Urinary bladder (tissue), 4 donors: ENCODE results near the gene JARID2. TPM values are rescaled to one million over a fixed set of nuclear protein-coding genes. Genes with fewer than 3 reads are reported as not detected.
"Not testable (repeated sequence)": the region's sequence is repeated elsewhere in the genome, so short reads cannot be mapped to it uniquely, and the experiment has no call there.

Experiments
- DNase-seq: peaks from one replicate; pipeline ENCODE4 v3.0.0-alpha.2; 2015; ENCODE audit errors: extremely low spot score
- H3K27ac ChIP-seq: one replicate; pipeline ENCODE4 v1.5.1; 2013; ENCODE audit warnings: low read depth, mild to moderate bottlenecking, moderate library complexity
- H3K36me3 ChIP-seq: one replicate; pipeline ENCODE4 v1.6.1; 2013; ENCODE audit warnings: mild to moderate bottlenecking, moderate library complexity; ENCODE audit not compliant: insufficient read depth
- H3K4me1 ChIP-seq: one replicate; pipeline ENCODE4 v1.6.1; 2013; ENCODE audit warnings: mild to moderate bottlenecking, moderate library complexity; ENCODE audit not compliant: insufficient read depth
- H3K4me3 ChIP-seq: one replicate; pipeline ENCODE4 v1.5.1; 2013; ENCODE audit warnings: low read depth, low read length
- WGBS: extraction: QIAGEN DNeasy Blood & Tissue Kit; methylation state at CpG from one replicate; pipeline ENCODE4 v1.1.7; 2013; 5-methylcytosine and 5-hydroxymethylcytosine counted together
- polyA plus RNA-seq: library from polyadenylated mRNA; stranded (reverse); fragments of 200-250 nt; gene quantifications from one replicate; pipeline ENCODE4 v1.2.3, GENCODE V29; 2013
- total RNA-seq: library from RNA; depleted of rRNA; stranded (reverse); fragments of >200 nt; gene quantifications from one replicate; pipeline ENCODE4 v1.2.3, GENCODE V29; 2014
- donor health status: healthy with polysubstance abuse.
- donor health status: healthy.

Gene JARID2
- total and polyA plus RNA-seq, 2 donors = 5.5 to 11.9 TPM

GRCh38 chr6:15538106-15538505, 292.2 kb downstream of the JARID2 start:
- no peak for DNase-seq
- H3K4me3 ChIP-seq = no peak overlapping the region
- H3K4me1 ChIP-seq = no peaks in the 10 kb centered on the region
- no peaks in the 10 kb centered on the region for H3K36me3 ChIP-seq
- H3K27ac ChIP-seq = no peak overlapping the region
- WGBS = 96% methylated on average over 5 of the region's 5 CpGs

GRCh38 chr6:15538766-15539495, 293.1 kb downstream of the JARID2 start:
- Histone ChIP-seq H3K4me3 (no peak overlapping the region), H3K4me1 (no peaks in the 10 kb centered on the region), H3K27ac (no peak overlapping the region), H3K36me3 (no peaks in the 10 kb centered on the region)
- no peak for DNase-seq
- WGBS = 91% methylated on average over 9 of the region's 9 CpGs

- H3K36me3 ChIP-seq = no peaks in the 10 kb centered on the region
- H3K27ac ChIP-seq = no peak overlapping the region
- no peak for DNase-seq
- H3K4me1 ChIP-seq = no peaks in the 10 kb centered on the region
- WGBS = 96% methylated on average over 7 of the region's 7 CpGs
- no peak overlapping the region for H3K4me3 ChIP-seq
Measured at GRCh38 chr6:15539722-15540270, 293.9 kb downstream of the JARID2 start.

- H3K4me1 ChIP-seq, H3K4me3 ChIP-seq, H3K27ac ChIP-seq, DNase-seq, H3K36me3 ChIP-seq: not testable (repeated sequence)
- WGBS = 98% methylated on average over 5 of the region's 5 CpGs
Measured at GRCh38 chr6:15543332-15543917, 297.6 kb downstream of the JARID2 start.

GRCh38 chr6:15544321-15544900, 298.5 kb downstream of the JARID2 start:
- Histone ChIP-seq H3K4me3 (no peak overlapping the region), H3K36me3 (no peaks in the 10 kb centered on the region), H3K4me1 (no peaks in the 10 kb centered on the region), H3K27ac (no peak overlapping the region)
- DNase-seq = no peak
- WGBS = 87% methylated on average over 4 of the region's 4 CpGs

- 89% methylated on average over 5 of the region's 5 CpGs for WGBS
- Histone ChIP-seq H3K4me1 (no peaks in the 10 kb centered on the region), H3K4me3 (no peak overlapping the region), H3K27ac (no peak overlapping the region), H3K36me3 (no peaks in the 10 kb centered on the region)
- no peak for DNase-seq
Measured at GRCh38 chr6:15546591-15546990, 300.7 kb downstream of the JARID2 start.

GRCh38 chr6:15547400-15547799, 301.5 kb downstream of the JARID2 start:
- no peaks in the 10 kb centered on the region for H3K36me3 ChIP-seq
- WGBS = 60% methylated on average over 5 of the region's 5 CpGs
- H3K4me3 ChIP-seq = no peak overlapping the region
- no peak overlapping the region for H3K27ac ChIP-seq
- H3K4me1 ChIP-seq = no peaks in the 10 kb centered on the region
- no peak for DNase-seq

- no peak overlapping the region for H3K27ac ChIP-seq
- no peaks in the 10 kb centered on the region for H3K4me1 ChIP-seq
- no peak for DNase-seq
- 87% methylated on average over 14 of the region's 14 CpGs for WGBS
- no peaks in the 10 kb centered on the region for H3K36me3 ChIP-seq
- no peak overlapping the region for H3K4me3 ChIP-seq
Measured at GRCh38 chr6:15549371-15549770, 303.5 kb downstream of the JARID2 start.

- no peaks in the 10 kb centered on the region for H3K4me1 ChIP-seq
- H3K4me3 ChIP-seq = no peak overlapping the region
- no peak for DNase-seq
- H3K27ac ChIP-seq = no peak overlapping the region
- H3K36me3 ChIP-seq = no peaks in the 10 kb centered on the region
- 93% methylated on average over 2 of the region's 2 CpGs for WGBS
Measured at GRCh38 chr6:15550546-15551123, 304.8 kb downstream of the JARID2 start.

- H3K27ac ChIP-seq = no peak overlapping the region
- DNase-seq = no peak
- H3K4me3 ChIP-seq = no peak overlapping the region
- 87% methylated on average over 7 of the region's 7 CpGs for WGBS
- no peaks in the 10 kb centered on the region for H3K36me3 ChIP-seq
- H3K4me1 ChIP-seq = no peaks in the 10 kb centered on the region
Measured at GRCh38 chr6:15551262-15551661, 305.4 kb downstream of the JARID2 start.

GRCh38 chr6:15551798-15552197, 305.9 kb downstream of the JARID2 start:
- Histone ChIP-seq H3K36me3 (no peaks in the 10 kb centered on the region), H3K4me3 (no peak overlapping the region), H3K27ac (no peak overlapping the region), H3K4me1 (no peaks in the 10 kb centered on the region)
- 59% methylated on average over 6 of the region's 6 CpGs for WGBS
- DNase-seq = no peak

- H3K27ac ChIP-seq = no peak overlapping the region
- H3K4me1 ChIP-seq = no peaks in the 10 kb centered on the region
- no peak overlapping the region for H3K4me3 ChIP-seq
- 93% methylated on average over 2 of the region's 2 CpGs for WGBS
- no peaks in the 10 kb centered on the region for H3K36me3 ChIP-seq
- no peak for DNase-seq
Measured at GRCh38 chr6:15553031-15553430, 307.2 kb downstream of the JARID2 start.

- Histone ChIP-seq H3K4me1 (no peaks in the 10 kb centered on the region), H3K36me3 (no peaks in the 10 kb centered on the region), H3K27ac (no peak overlapping the region), H3K4me3 (no peak overlapping the region)
- no peak for DNase-seq
- 98% methylated on average over 4 of the region's 4 CpGs for WGBS
Measured at GRCh38 chr6:15553736-15554294, 307.9 kb downstream of the JARID2 start.
